ENCODE data around the gene OLFML2A.

Gene OLFML2A

DNA sequence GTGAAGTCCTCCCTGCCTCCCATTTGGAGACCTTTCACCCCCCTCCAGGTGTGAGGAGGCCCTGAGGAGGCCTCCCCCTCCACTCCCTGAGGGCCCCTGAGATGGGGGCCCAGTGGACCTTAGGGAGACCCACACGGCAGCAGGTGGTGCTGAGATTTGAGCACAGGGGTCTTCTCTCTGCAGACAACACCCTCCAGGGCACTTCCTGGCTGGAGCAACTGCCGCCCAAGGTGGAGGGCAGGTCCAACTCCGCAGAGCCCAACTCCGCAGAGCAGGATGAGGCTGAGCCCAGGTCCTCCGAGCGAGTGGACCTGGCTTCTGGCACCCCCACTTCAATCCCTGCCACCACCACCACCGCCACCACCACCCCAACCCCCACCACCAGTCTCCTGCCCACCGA lies 27.0 kb downstream of the OLFML2A start:
- H3K27me3 ChIP-seq (ENCODE audit: insufficient read depth, poor library complexity, severe bottlenecking), result no peaks in the 10 kb centered on the region
- H3K4me3 ChIP-seq (replicated peaks; ENCODE audit: insufficient read depth, low read length), result no peak overlapping the region
- no peak overlapping the region for H3K27ac ChIP-seq (replicated peaks)
- no peak for DNase-seq (ENCODE audit: low read depth in 1 of 2, low spot score in 1 of 2)
- no peak for TF ChIP-seq POLR2AphosphoS5 (IDR thresholded peaks at IDR 0.05; ENCODE audit: low read depth)
- TF ChIP-seq, protein P1, sequence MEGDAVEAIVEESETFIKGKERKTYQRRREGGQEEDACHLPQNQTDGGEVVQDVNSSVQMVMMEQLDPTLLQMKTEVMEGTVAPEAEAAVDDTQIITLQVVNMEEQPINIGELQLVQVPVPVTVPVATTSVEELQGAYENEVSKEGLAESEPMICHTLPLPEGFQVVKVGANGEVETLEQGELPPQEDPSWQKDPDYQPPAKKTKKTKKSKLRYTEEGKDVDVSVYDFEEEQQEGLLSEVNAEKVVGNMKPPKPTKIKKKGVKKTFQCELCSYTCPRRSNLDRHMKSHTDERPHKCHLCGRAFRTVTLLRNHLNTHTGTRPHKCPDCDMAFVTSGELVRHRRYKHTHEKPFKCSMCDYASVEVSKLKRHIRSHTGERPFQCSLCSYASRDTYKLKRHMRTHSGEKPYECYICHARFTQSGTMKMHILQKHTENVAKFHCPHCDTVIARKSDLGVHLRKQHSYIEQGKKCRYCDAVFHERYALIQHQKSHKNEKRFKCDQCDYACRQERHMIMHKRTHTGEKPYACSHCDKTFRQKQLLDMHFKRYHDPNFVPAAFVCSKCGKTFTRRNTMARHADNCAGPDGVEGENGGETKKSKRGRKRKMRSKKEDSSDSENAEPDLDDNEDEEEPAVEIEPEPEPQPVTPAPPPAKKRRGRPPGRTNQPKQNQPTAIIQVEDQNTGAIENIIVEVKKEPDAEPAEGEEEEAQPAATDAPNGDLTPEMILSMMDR (IDR thresholded peaks at IDR 0.05; ENCODE audit: insufficient read depth, low read length), result no peak
- no peak for TF ChIP-seq GABPA (IDR thresholded peaks at IDR 0.05; ENCODE audit: low read depth)
- TF ChIP-seq, protein P2, sequence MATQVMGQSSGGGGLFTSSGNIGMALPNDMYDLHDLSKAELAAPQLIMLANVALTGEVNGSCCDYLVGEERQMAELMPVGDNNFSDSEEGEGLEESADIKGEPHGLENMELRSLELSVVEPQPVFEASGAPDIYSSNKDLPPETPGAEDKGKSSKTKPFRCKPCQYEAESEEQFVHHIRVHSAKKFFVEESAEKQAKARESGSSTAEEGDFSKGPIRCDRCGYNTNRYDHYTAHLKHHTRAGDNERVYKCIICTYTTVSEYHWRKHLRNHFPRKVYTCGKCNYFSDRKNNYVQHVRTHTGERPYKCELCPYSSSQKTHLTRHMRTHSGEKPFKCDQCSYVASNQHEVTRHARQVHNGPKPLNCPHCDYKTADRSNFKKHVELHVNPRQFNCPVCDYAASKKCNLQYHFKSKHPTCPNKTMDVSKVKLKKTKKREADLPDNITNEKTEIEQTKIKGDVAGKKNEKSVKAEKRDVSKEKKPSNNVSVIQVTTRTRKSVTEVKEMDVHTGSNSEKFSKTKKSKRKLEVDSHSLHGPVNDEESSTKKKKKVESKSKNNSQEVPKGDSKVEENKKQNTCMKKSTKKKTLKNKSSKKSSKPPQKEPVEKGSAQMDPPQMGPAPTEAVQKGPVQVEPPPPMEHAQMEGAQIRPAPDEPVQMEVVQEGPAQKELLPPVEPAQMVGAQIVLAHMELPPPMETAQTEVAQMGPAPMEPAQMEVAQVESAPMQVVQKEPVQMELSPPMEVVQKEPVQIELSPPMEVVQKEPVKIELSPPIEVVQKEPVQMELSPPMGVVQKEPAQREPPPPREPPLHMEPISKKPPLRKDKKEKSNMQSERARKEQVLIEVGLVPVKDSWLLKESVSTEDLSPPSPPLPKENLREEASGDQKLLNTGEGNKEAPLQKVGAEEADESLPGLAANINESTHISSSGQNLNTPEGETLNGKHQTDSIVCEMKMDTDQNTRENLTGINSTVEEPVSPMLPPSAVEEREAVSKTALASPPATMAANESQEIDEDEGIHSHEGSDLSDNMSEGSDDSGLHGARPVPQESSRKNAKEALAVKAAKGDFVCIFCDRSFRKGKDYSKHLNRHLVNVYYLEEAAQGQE (IDR thresholded peaks at IDR 0.05; ENCODE audit: insufficient replicate concordance, low read depth), result no peak
- TF ChIP-seq SPI1 (IDR thresholded peaks at IDR 0.05; ENCODE audit: borderline replicate concordance, low read depth), result no peak

DNA sequence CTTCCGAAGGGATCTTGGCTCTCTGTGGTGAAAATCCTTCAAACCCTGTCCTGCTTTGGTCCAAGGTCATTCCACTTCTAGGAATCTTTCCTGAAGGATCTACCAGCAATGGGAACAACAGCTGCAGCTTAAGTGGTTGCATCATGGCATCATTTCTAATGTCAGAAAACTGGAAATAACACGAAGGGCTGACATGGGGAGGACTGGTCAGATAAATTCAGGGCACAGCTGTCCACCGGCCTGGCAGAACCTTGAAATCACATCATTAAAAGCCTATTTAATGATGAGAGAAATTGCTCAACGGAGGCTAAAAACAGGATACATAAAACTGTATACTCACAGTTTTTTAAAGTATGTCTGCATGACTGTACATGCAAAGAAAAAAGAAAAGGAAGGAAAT lies 28.3 kb downstream of the OLFML2A start:
- no peak overlapping the region for H3K4me3 ChIP-seq (replicated peaks; ENCODE audit: insufficient read depth, low read length)
- H3K27me3 ChIP-seq (ENCODE audit: insufficient read depth, poor library complexity, severe bottlenecking), result no peaks in the 10 kb centered on the region
- DNase-seq (ENCODE audit: low read depth in 1 of 2, low spot score in 1 of 2), result no peak
- no peak for TF ChIP-seq POLR2AphosphoS5 (IDR thresholded peaks at IDR 0.05; ENCODE audit: low read depth)
- no peak for TF ChIP-seq GABPA (IDR thresholded peaks at IDR 0.05; ENCODE audit: low read depth)
- TF ChIP-seq, protein P2 (IDR thresholded peaks at IDR 0.05; ENCODE audit: insufficient replicate concordance, low read depth), result no peak
- no peak for TF ChIP-seq SPI1 (IDR thresholded peaks at IDR 0.05; ENCODE audit: borderline replicate concordance, low read depth)
- TF ChIP-seq, protein P1 (IDR thresholded peaks at IDR 0.05; ENCODE audit: insufficient read depth, low read length), result no peak
- no peak overlapping the region for H3K27ac ChIP-seq (replicated peaks)

DNA sequence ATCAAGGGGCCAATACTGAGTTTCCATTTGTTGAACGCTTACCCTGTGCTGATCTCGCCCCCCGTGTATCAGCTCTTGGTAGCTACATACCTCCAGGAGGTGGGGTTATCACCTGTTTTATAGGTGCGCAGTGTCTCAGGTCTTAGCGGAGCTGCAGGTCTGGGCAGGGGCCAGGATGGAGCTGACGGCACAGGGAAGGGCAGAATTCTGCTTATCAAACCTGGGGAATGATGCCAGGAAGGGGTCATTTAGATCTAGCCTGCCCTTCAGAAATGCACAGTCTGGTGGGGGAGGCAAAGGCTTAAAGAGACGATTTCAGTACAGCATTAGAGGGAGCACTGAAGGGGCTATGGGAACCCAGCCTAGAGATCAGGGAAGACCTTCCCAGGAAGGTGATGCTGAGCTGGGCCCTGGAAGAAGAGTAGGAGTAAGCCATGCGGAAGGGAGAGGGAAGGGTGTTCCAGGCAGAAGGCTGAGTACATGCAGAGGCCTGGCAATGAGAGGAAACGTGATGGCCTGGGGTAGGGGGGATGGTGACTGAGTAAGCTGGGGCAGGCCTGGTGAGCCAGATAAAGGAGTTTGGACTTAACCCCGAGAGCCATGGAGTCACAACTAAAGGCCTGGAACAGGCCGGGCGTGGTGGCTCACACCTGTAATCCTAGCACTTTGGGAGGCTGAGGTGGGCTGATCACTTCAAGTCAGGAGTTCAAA lies 31.5 kb downstream of the OLFML2A start:
- no peak for DNase-seq (ENCODE audit: low read depth in 1 of 2, low spot score in 1 of 2)
- no peak overlapping the region for H3K4me3 ChIP-seq (replicated peaks; ENCODE audit: insufficient read depth, low read length)
- TF ChIP-seq, protein P2 (IDR thresholded peaks at IDR 0.05; ENCODE audit: insufficient replicate concordance, low read depth), result no peak
- TF ChIP-seq SPI1 (IDR thresholded peaks at IDR 0.05; ENCODE audit: borderline replicate concordance, low read depth) (no peak), GABPA (IDR thresholded peaks at IDR 0.05; ENCODE audit: low read depth) (no peak), POLR2AphosphoS5 (IDR thresholded peaks at IDR 0.05; ENCODE audit: low read depth) (no peak)
- TF ChIP-seq, protein P1 (IDR thresholded peaks at IDR 0.05; ENCODE audit: insufficient read depth, low read length), result no peak
- H3K27me3 ChIP-seq (ENCODE audit: insufficient read depth, poor library complexity, severe bottlenecking), result no peaks in the 10 kb centered on the region
- H3K27ac ChIP-seq (replicated peaks), result no peak overlapping the region

All from HL-60 (cell line).